Measurements from ENCODE around the gene SMAD5.

DNA sequence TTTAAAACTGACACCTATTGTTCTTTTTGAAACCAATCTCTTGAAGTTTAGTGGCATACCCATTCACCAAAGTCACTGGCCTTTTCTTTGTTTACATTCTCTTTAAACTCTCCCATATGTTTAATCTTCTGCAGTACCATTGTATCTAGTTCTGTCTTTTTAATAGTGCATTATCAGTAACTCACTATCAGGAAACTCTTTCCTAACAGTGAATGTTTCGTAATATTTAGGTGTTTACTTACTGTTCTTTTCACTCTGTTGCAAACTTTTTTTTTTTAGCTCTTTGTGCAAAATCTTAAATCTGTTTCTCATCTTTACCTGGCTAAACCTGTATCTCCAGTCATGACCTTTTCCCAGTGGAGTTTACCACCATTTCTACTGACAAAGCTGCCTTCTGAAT, 17.2 kb downstream of the SMAD5 start:
- TF ChIP-seq SIN3A (IDR thresholded peaks at IDR 0.05; ENCODE audit: borderline replicate concordance, insufficient read depth, low read length), result no peak
- no peak for TF ChIP-seq TAF1 (IDR thresholded peaks at IDR 0.05; ENCODE audit: borderline replicate concordance, insufficient read depth, low read length)
- TF ChIP-seq, protein P1, sequence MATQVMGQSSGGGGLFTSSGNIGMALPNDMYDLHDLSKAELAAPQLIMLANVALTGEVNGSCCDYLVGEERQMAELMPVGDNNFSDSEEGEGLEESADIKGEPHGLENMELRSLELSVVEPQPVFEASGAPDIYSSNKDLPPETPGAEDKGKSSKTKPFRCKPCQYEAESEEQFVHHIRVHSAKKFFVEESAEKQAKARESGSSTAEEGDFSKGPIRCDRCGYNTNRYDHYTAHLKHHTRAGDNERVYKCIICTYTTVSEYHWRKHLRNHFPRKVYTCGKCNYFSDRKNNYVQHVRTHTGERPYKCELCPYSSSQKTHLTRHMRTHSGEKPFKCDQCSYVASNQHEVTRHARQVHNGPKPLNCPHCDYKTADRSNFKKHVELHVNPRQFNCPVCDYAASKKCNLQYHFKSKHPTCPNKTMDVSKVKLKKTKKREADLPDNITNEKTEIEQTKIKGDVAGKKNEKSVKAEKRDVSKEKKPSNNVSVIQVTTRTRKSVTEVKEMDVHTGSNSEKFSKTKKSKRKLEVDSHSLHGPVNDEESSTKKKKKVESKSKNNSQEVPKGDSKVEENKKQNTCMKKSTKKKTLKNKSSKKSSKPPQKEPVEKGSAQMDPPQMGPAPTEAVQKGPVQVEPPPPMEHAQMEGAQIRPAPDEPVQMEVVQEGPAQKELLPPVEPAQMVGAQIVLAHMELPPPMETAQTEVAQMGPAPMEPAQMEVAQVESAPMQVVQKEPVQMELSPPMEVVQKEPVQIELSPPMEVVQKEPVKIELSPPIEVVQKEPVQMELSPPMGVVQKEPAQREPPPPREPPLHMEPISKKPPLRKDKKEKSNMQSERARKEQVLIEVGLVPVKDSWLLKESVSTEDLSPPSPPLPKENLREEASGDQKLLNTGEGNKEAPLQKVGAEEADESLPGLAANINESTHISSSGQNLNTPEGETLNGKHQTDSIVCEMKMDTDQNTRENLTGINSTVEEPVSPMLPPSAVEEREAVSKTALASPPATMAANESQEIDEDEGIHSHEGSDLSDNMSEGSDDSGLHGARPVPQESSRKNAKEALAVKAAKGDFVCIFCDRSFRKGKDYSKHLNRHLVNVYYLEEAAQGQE (IDR thresholded peaks at IDR 0.05; ENCODE audit: insufficient read depth in 1 of 2, low read depth in 2 of 2, low read length in 2 of 2), result no peak
- no peak for TF ChIP-seq POLR2AphosphoS5 (IDR thresholded peaks at IDR 0.05; ENCODE audit: low read depth, low read length)
- no peak for TF ChIP-seq FOXP2 (optimal IDR thresholded peaks at IDR 0.05; ENCODE audit: borderline replicate concordance, extremely low read depth, extremely low read length, insufficient read depth)

All from PFSK-1 (cell line).